NT2/D1 (cell line): Measurements from ENCODE around the gene CDH3.

Source experiments
- SUZ12 ChIP-seq: IDR thresholded peaks from 2 replicates; pipeline ENCODE4 v1.6.1; 2011; ENCODE audit not compliant: insufficient read length, insufficient read depth; ENCODE audit errors: extremely low read depth
- YY1 ChIP-seq: IDR thresholded peaks from 2 replicates; pipeline ENCODE4 v1.6.1; 2011; ENCODE audit not compliant: insufficient read length, insufficient read depth
- ZNF274 ChIP-seq: IDR thresholded peaks from 2 replicates; pipeline ENCODE4 v1.6.1; 2011; ENCODE audit warnings: mild to moderate bottlenecking, low read depth, low read length

- no peak for TF ChIP-seq SUZ12
- TF ChIP-seq YY1 = no peak
- no peak for TF ChIP-seq ZNF274
These were observed 814 bp upstream of the CDH3 start for GRCh38 chr16:68644296-68644695.
